ENCODE measurements around the gene NMNAT2.

Gene NMNAT2

DNA sequence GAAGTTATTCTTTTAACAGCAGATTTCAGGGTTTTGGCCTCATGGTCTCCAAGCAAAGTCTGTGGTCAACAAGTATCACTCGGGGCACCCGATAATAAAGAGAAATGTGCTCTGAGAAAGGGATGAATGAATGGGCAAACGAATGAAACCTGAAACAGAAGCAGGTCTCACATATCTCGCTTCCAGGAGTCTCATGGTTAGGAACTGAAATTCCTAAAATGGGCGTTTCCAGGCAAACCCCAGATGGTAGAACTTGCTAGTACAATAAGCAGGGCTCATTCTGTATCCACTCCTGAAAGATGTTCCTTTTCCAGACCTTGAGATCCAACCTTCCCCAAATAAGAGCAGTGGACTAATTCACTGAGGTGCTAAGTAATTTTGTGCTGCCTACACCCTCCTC, 144.9 kb downstream of the NMNAT2 start:
- TF ChIP-seq RAD21 (IDR thresholded peaks at IDR 0.05; ENCODE audit: low read depth): no peak
- TF ChIP-seq TEAD4 (IDR thresholded peaks at IDR 0.05): 0 out of 2 replicates have a peak, but pooled peaks have one; percentile 4
- no peak for TF ChIP-seq NFIC (IDR thresholded peaks at IDR 0.05)
- TF ChIP-seq CREB1 (IDR thresholded peaks at IDR 0.05; ENCODE audit: low read depth): no peak
- TF ChIP-seq, protein P1, sequence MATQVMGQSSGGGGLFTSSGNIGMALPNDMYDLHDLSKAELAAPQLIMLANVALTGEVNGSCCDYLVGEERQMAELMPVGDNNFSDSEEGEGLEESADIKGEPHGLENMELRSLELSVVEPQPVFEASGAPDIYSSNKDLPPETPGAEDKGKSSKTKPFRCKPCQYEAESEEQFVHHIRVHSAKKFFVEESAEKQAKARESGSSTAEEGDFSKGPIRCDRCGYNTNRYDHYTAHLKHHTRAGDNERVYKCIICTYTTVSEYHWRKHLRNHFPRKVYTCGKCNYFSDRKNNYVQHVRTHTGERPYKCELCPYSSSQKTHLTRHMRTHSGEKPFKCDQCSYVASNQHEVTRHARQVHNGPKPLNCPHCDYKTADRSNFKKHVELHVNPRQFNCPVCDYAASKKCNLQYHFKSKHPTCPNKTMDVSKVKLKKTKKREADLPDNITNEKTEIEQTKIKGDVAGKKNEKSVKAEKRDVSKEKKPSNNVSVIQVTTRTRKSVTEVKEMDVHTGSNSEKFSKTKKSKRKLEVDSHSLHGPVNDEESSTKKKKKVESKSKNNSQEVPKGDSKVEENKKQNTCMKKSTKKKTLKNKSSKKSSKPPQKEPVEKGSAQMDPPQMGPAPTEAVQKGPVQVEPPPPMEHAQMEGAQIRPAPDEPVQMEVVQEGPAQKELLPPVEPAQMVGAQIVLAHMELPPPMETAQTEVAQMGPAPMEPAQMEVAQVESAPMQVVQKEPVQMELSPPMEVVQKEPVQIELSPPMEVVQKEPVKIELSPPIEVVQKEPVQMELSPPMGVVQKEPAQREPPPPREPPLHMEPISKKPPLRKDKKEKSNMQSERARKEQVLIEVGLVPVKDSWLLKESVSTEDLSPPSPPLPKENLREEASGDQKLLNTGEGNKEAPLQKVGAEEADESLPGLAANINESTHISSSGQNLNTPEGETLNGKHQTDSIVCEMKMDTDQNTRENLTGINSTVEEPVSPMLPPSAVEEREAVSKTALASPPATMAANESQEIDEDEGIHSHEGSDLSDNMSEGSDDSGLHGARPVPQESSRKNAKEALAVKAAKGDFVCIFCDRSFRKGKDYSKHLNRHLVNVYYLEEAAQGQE (IDR thresholded peaks at IDR 0.05; ENCODE audit: low read depth): no peak
- TF ChIP-seq FOXM1 (IDR thresholded peaks at IDR 0.05; ENCODE audit: borderline replicate concordance, low read depth): no peak
- TF ChIP-seq ZBTB7A (IDR thresholded peaks at IDR 0.05; ENCODE audit: low read depth): no peak
- no peak for TF ChIP-seq EP300 (IDR thresholded peaks at IDR 0.05; ENCODE audit: borderline replicate concordance)
- TF ChIP-seq CEBPB (IDR thresholded peaks at IDR 0.05): no peak

DNA sequence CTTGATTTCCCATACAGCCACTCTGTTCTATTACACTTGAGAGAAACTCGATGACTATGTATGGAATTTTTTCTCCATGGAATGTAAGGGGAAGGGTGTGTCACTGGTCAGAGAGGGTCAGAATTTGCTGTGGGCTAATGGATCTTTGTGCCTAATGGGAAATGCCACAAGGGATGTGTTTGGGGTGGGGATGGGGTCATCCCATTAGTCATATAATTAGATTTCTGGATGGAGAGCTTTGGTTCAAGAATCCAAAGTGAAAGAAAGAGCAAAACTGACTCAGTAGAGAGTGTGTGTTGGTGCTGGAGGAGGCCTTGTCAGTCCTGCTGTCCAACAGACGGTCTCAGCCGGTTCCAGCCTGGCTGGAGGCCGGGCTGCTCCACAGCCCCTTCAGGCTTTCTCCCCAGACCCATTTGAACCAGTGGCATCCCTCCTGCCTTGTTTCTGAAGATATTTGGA, 145.8 kb downstream of the NMNAT2 start:
- no peak for TF ChIP-seq FOXM1 (IDR thresholded peaks at IDR 0.05; ENCODE audit: borderline replicate concordance, low read depth)
- TF ChIP-seq, protein P1 (IDR thresholded peaks at IDR 0.05; ENCODE audit: low read depth): no peak
- no peak for TF ChIP-seq EP300 (IDR thresholded peaks at IDR 0.05; ENCODE audit: borderline replicate concordance)
- TF ChIP-seq EGR1 (IDR thresholded peaks at IDR 0.05): no peak
- TF ChIP-seq TAF1 (IDR thresholded peaks at IDR 0.05; ENCODE audit: low read depth): no peak
- TF ChIP-seq, protein P2, sequence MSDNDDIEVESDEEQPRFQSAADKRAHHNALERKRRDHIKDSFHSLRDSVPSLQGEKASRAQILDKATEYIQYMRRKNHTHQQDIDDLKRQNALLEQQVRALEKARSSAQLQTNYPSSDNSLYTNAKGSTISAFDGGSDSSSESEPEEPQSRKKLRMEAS (IDR thresholded peaks at IDR 0.05): no peak
- TF ChIP-seq TEAD4 (IDR thresholded peaks at IDR 0.05): no peak; the same call in 1 of the 2 replicates
- no peak for TF ChIP-seq CEBPB (IDR thresholded peaks at IDR 0.05)
- no peak for TF ChIP-seq RAD21 (IDR thresholded peaks at IDR 0.05; ENCODE audit: low read depth)
- no peak for TF ChIP-seq ZBTB7A (IDR thresholded peaks at IDR 0.05; ENCODE audit: low read depth)
- TF ChIP-seq TCF12 (IDR thresholded peaks at IDR 0.05; ENCODE audit: low read depth): no peak
- no peak for TF ChIP-seq NFIC (IDR thresholded peaks at IDR 0.05)

DNA sequence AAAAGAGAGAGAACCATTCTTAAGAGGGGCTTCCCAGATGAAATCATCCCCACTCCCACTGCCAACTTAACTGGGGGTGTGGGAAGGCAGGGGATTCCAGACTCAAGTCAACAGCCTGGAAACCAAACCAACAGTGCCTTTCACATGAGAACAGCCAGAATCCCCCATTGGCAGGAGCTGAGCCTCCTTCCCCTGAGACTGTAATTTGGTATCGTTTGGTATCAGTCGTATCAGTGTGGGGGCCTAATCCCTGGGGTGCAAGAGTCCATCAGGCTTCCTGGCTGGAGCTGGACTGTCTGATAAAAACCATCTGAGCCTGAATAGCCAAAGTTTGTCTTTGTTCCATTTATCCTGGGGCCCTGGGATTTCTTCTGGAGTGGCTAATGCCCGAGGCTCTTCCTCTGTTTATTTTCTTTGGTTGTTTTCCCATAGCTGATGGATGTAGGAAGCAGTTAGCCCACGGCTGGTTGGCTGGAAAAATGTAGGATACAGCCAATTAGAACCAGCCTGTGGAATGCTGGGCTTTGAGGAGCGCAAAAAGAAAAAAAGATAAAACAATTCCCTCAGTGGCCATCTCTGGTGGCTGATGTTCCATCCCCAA, 147.5 kb downstream of the NMNAT2 start:
- TF ChIP-seq CREB1 (IDR thresholded peaks at IDR 0.05; ENCODE audit: low read depth): no peak
- TF ChIP-seq YY1 (IDR thresholded peaks at IDR 0.05; ENCODE audit: low read depth): no peak
- no peak for TF ChIP-seq FOXM1 (IDR thresholded peaks at IDR 0.05; ENCODE audit: borderline replicate concordance, low read depth)
- no peak for TF ChIP-seq NFIC (IDR thresholded peaks at IDR 0.05)
- TF ChIP-seq RAD21 (IDR thresholded peaks at IDR 0.05; ENCODE audit: low read depth): no peak
- no peak for TF ChIP-seq EP300 (IDR thresholded peaks at IDR 0.05; ENCODE audit: borderline replicate concordance)
- TF ChIP-seq TCF12 (IDR thresholded peaks at IDR 0.05; ENCODE audit: low read depth): no peak
- no peak for TF ChIP-seq ZBTB7A (IDR thresholded peaks at IDR 0.05; ENCODE audit: low read depth)

DNA sequence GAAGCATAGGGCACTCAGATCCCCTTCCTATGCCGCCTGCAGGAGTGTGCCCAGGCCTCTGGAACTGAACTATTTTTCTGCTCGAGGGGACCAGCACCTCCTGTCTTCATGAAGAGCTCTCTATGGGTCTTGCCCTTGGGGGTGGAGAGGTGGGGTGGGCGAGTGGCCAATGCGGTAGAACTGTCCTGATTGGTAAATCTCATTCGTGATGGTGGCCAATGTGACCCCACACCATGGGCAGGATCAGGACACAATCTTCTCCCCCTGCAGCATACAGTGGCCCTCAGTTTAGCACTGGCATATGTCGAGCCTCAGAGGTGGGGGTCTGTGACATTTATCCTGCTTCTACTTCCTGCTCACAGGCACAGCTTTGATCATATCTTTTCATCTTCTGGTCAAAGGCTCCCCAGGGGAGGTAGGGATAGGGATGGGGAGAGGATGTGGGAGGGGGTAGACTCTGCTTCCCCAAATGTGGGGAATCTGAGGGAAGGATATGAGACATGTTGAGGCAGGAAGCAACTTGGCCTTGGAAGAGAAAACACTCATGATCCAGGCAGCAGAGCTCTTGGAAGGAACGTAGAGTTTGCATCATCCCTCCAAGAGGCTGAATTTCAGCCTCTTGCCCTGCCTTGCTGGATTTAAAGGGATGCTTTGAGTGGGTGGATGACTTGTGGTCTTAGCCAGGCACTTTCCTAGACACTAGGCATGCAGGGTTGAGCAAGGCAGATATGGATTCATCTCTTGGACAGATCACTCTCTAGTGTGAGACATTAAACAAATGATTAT, 150.3 kb downstream of the NMNAT2 start:
- TF ChIP-seq, protein P3, sequence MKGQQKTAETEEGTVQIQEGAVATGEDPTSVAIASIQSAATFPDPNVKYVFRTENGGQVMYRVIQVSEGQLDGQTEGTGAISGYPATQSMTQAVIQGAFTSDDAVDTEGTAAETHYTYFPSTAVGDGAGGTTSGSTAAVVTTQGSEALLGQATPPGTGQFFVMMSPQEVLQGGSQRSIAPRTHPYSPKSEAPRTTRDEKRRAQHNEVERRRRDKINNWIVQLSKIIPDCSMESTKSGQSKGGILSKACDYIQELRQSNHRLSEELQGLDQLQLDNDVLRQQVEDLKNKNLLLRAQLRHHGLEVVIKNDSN (IDR thresholded peaks at IDR 0.05): no peak
- TF ChIP-seq CREB1 (IDR thresholded peaks at IDR 0.05; ENCODE audit: low read depth) (no peak), EGR1 (IDR thresholded peaks at IDR 0.05) (no peak), YY1 (IDR thresholded peaks at IDR 0.05; ENCODE audit: low read depth) (no peak), EP300 (IDR thresholded peaks at IDR 0.05; ENCODE audit: borderline replicate concordance) (no peak), NFIC (IDR thresholded peaks at IDR 0.05) (no peak), FOXM1 (IDR thresholded peaks at IDR 0.05; ENCODE audit: borderline replicate concordance, low read depth) (no peak), ZBTB7A (IDR thresholded peaks at IDR 0.05; ENCODE audit: low read depth) (no peak), CEBPB (IDR thresholded peaks at IDR 0.05) (no peak), TEAD4 (IDR thresholded peaks at IDR 0.05) (no peak), TAF1 (IDR thresholded peaks at IDR 0.05; ENCODE audit: low read depth) (no peak)
- TF ChIP-seq, protein P2 (IDR thresholded peaks at IDR 0.05): no peak
- TF ChIP-seq, protein P1 (IDR thresholded peaks at IDR 0.05; ENCODE audit: low read depth): no peak

All from Ishikawa (cell line).